Inflammatory macrophage treated with lipopolysaccharide for 1 hour (primary cell): ENCODE data around the gene LCE2B.
"Not testable (repeated sequence)": the region's sequence is repeated elsewhere in the genome, so short reads cannot be mapped to it uniquely, and the experiment has no call there.

ENCODE experiments used
- DNase-seq, 2 donors: peaks; one replicate each; pipeline ENCODE4 v3.0.0-alpha.2; 2020 to 2022

LCE2B gene, protein sequence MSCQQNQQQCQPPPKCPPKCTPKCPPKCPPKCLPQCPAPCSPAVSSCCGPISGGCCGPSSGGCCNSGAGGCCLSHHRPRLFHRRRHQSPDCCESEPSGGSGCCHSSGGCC

DNA sequence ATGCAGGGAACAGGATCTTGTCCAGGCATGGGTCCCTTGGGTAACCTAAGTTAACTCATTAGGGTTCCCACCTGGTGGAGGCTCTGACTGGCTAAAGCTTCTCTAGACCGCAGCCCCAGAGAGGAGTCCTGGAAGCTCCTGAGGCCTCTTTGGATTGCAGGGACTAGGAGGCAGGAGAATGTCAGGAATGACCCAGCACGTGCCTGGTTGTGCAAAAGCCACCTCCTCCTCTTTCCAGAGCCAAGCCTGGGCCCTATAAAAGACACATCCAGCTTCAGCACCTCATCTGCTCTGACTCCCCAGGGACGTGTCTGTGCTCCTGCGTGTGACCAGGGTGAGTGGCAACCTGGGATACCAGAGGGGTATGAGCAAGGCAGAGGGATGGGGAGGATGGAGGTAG lies at the start of gene LCE2B:
LCE2B (plus strand) TSS at position 301 of the 400 bp plus-strand sequence. CDS start 721 bp downstream, outside the sequence.
- not testable (repeated sequence) for DNase-seq

DNA sequence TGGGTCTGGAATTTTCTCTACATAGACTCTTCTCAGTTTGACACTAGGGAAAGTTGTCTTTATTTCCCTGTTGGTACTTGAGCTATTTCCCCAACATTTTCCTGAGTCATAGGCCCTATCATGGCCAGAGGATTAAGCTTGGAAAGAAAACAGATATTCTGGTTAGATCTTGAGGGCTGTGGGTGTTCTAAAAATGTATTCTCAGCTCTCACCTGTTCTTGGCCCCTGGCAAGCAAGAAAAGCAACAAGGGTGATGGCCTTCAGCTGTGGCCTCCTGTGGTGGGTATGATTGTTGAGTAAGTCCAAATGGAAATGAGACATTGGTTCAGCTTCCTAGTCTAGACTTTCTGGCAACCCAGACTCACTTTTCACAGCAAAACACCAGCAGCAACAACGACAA lies 45.6 kb upstream of the LCE2B start:
- no peak for DNase-seq

GRCh38 chr1:152643945-152644344 lies 42.0 kb upstream of the LCE2B start:
- DNase-seq = no peak

- DNase-seq = no peak
Measured at GRCh38 chr1:152645146-152645545, 40.8 kb upstream of the LCE2B start.

GRCh38 chr1:152646656-152647055 lies 39.3 kb upstream of the LCE2B start:
- DNase-seq = no peak

DNA sequence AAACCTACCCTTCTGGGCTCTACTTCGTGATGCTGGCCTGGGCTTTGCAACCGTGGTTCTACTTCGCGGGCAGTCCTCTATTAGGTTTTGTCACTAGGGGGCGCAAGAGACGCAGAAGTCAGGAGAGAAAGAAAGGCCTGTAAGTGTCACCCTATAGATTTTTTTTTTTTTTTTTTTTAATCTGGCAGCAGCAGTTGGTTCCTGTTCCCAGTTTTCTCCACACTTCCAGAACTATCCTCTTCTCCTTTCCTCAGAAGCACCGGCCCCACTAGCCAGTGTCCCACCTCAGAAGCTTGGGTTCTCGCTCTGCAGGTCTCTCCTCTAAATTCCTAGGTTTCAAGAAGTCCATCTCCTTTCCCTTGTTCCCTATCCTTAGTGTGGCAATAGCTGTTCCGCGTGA lies 31.8 kb upstream of the LCE2B start:
- DNase-seq = peak; percentile 28 to 83

DNA sequence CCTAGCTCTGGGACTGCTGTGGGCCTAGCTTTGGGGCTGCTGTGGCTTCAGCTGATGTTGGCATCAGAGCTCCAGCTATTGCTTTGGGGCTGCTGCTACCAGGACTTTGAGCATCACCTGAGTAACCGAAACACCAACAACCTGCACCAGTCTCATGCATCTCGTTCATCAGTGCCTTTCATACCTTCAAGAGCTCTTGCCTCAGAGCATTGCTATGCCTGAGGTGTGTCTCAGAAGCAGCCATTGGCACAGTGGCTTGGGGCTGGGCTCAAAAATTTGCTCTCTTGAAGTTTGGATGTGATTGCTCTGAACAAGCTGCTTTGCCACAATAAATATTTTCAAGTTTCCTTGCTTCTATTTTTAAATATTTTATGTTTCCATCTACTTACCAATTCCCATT lies 29.5 kb upstream of the LCE2B start:
- no peak for DNase-seq

- no peak for DNase-seq
Measured at GRCh38 chr1:152657677-152658076, 28.2 kb upstream of the LCE2B start.

- no peak for DNase-seq
Measured at GRCh38 chr1:152658649-152659048, 27.3 kb upstream of the LCE2B start.

DNA sequence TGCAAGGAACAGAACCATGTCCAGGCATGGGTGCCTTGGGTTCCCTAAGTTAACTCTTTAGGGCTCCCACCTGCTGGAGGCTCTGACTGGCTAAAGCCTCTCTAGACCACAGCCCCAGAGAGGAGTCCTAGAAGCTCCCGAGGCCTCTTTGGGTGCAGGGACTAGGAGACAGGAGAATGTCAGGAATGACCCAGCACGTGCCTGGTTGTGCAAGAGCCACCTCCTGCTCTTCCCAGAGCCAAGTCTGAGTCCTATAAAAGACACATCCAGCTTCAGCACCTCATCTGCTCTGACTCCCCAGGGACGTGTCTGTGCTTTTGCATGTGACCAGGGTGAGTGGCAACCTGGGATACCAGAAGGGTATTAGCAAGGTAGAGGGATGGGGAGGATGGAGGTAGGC lies 22.8 kb upstream of the LCE2B start, which contains the start of gene LCE2D:
LCE2D (plus strand) TSS at position 283 of the 400 bp plus-strand sequence. CDS start 726 bp downstream, outside the sequence.
- no peak for DNase-seq

DNA sequence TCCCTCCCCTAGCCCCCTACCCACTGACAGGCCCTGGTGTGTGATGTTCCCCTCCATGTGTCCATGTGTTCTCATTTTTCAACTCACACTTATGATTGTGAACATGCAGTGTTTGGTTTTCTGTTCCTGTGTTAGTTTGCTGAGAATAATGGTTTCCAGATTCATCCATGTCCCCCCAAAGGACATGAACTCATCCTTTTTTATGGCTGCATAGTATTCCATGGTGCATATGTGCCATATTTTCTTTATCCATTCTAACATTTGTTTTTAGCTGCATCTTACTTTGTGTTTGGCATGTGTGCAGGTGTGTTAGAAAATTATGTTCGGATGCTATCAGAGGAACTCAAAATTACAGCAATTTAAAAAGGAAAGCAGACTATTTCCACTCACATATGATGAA lies 19.8 kb upstream of the LCE2B start:
- not testable (repeated sequence) for DNase-seq

GRCh38 chr1:152667648-152668047 lies 18.3 kb upstream of the LCE2B start:
- DNase-seq = no peak

DNA sequence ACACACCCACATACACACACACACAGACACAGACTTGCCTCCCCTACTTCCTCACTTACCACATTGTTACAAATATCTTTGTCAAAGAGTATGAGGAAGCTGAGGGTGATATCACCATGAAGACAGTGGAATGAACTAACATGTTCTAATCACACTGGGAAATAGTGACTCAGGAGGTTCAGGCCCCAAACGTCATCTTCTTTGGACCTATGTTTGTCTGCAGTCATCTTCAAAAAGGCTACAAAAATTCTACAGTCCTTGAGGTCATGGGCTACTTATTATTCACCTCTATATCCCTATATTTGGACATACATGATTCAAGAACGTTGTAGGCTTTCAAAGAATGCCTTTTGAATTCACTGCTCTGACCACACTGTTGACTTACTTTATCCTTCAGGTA lies 12.9 kb upstream of the LCE2B start:
- DNase-seq = peak in 1 of 2 donors; percentile 2

DNA sequence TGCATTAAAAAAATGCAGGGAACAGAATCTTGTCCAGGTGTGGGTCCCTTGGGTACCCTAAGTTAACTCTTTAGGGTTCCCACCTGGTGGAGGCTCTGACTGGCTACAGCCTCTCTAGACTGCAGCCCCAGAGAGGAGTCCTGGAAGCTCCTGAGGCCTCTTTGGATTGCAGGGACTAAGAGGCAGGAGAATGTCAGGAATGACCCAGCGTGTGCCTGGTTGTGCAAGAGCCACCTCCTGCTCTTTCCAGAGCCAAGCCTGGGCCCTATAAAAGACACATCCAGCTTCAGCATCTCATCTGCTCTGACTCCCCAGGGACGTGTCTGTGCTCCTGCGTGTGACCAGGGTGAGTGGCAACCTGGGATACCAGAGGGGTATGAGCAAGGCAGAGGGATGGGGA lies 10.9 kb upstream of the LCE2B start, which contains the start of gene LCE2C:
LCE2C (plus strand) TSS at position 297 of the 400 bp plus-strand sequence. CDS start 737 bp downstream, outside the sequence.
- DNase-seq = not testable (repeated sequence)

- DNase-seq = no peak
Measured at GRCh38 chr1:152679459-152679858, 6.5 kb upstream of the LCE2B start.

GRCh38 chr1:152681616-152682015 lies 4.3 kb upstream of the LCE2B start:
- no peak for DNase-seq

DNA sequence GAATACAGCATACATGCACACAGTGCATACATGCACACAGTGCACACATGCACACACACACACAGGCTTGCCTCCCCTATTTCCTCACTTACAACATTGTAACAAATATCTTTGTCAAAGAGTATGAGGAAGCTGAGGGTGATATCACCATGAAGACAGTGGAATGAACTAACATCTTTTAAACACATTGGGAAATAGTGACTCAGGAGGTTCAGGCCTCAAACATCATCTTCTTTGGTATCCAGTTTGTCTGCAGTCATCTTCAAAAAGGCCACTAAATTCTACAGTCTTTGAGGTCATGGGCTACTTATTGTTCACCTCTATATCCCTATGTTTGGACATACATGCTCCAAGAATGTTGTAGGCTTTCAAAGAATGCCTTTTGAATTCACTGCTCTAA lies 2.1 kb upstream of the LCE2B start:
- no peak for DNase-seq

- DNase-seq = no peak
Measured at GRCh38 chr1:152697701-152698600, 12.0 kb downstream of the LCE2B start, which contains the start of gene LCE2A. TSS of gene LCE2A (plus strand) at chr1:152698345. CDS start at chr1:152698902, 557 bp downstream.

DNA sequence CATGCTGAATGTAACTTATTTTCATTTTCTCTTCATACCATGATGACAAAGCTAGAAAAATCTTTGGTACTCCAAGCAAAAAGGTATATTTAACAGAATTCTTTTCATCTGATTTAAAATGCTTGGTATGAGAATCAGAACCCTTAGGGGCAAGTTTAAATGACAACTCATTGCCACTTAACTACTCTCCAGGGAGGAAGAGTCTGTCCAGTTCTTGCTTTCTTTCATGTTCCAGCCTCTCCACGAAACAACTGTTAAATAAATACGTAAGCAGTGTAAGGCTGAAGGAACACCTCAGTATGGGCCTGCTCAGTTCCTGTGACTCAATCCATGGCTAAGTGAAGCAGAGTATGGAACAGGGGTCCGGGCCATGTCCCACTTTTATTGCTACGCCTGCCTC lies 13.8 kb downstream of the LCE2B start:
- no peak for DNase-seq

DNA sequence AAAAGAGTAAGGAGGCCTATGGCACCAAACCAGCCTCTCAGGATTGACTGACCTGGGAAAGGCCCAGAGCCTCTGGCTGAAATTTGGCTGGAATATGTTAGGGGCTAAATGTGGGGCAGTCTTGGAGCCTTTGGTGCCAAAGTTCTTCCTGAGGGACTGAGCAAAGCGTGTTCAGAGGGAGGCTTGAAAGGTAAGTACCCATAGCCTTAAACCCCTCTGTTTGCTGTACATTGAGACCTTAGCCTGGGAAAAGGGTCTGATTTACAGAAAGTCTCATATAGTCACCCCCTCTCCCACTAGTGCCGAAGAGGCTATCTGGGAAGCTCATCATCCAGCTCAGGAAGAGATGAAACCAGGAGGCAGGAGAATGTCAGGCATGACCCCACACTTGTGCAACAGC lies 21.9 kb downstream of the LCE2B start, which contains the start of gene LCE4A:
LCE4A (plus strand) TSS at position 301 of the 400 bp plus-strand sequence. CDS start 916 bp downstream, outside the sequence.
- no peak for DNase-seq

DNA sequence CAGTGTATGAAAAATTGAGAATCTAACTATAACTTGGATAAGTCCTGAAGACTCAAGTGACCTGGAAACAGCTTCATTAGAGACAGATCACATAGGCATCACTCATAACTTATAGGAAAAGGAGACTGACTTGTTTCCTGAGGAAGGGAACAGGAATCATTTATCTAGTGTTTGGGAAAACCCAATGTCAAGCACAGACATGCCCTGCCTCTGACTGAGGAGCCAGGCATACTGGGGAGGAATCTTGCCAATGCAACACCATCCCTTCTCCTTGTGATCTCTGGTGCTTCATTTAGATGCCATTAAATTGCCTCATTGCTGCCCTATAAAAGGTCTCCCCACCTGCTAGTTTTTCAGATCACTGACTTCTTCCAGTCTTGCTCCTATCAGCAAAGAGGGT lies 32.3 kb downstream of the LCE2B start:
- DNase-seq = no peak

- DNase-seq = no peak
Measured at GRCh38 chr1:152725261-152725660, 39.3 kb downstream of the LCE2B start.

- no peak for DNase-seq
Measured at GRCh38 chr1:152728986-152729385, 43.1 kb downstream of the LCE2B start.

DNA sequence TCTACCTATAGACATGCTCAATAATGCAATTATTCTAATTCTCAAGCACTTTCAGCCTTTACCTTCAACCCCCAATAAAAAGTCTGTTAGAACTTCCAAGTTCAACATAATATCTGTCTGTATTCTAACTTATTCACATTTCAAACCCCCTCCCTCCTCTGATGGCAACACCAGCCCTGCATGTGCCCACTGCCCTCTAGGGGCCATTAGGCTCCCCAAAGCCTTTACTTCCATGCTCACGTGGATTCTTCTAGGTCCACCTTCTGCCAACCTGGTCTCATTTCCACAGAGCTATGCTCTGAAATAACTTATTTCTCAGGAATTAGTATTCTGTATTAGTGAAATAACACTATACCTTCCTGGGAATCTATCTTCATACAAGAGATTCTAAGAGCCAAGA lies 49.7 kb downstream of the LCE2B start:
- no peak for DNase-seq
